ENCODE results near the gene PLEKHD1. TPM values are rescaled to one million over a fixed set of nuclear protein-coding genes. Genes with fewer than 3 reads are reported as not detected.

The PLEKHD1 gene
- total RNA-seq, 1 experiment from 2014 or later = 0.37 TPM

DNA sequence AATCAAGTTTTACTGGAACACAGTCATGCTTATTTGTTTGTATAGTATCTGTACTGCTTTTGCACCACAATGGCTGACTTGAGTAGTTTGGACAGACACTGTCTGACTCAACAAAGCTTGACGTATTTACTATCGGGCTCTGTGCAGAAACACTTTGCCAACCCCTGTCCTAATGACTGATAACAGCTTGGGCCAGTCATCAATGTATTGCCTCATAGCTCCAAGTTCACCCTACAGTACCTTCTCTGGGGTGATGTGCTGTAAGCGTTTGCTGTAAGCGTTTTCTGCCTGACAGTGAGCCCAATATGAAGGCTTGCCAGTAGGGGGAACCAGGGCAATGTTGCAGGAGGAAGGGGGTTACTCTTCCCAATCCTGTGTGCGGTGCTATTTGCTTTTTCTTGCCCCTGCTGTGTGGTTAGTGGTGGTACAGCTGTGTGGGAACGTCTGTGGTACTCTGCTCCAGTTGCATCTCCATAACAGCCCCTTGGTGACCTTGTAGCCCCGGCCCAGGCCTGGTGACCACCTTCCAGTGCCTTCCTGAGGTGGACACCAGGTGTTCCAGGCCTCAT lies 95.6 kb downstream of the PLEKHD1 start:
- BruUV-seq (replicated peaks) = no TSS peak
- H3K27ac ChIP-seq (ENCODE audit: low read depth, low read length, poor library complexity, severe bottlenecking) = no peak overlapping the region
- no peaks in the 10 kb centered on the region for H3K36me3 ChIP-seq (ENCODE audit: insufficient read depth, low read length, poor library complexity, severe bottlenecking)
- CTCF ChIA-PET = interaction anchor here (0.6 to 1.2 kb wide), 4 partner anchors 16 to 298 kb away, joined by 3 to 4 read pairs (median 3); no protein-coding TSS in a partner anchor
- no peaks in the 10 kb centered on the region for H3K9me3 ChIP-seq (ENCODE audit: low read depth, low read length, poor library complexity, severe bottlenecking)
- no peak for TF ChIP-seq EZH2 (IDR thresholded peaks at IDR 0.05; ENCODE audit: borderline replicate concordance, low read depth, low read length, poor library complexity, severe bottlenecking)
- TF ChIP-seq, protein P1, sequence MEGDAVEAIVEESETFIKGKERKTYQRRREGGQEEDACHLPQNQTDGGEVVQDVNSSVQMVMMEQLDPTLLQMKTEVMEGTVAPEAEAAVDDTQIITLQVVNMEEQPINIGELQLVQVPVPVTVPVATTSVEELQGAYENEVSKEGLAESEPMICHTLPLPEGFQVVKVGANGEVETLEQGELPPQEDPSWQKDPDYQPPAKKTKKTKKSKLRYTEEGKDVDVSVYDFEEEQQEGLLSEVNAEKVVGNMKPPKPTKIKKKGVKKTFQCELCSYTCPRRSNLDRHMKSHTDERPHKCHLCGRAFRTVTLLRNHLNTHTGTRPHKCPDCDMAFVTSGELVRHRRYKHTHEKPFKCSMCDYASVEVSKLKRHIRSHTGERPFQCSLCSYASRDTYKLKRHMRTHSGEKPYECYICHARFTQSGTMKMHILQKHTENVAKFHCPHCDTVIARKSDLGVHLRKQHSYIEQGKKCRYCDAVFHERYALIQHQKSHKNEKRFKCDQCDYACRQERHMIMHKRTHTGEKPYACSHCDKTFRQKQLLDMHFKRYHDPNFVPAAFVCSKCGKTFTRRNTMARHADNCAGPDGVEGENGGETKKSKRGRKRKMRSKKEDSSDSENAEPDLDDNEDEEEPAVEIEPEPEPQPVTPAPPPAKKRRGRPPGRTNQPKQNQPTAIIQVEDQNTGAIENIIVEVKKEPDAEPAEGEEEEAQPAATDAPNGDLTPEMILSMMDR (conservative IDR thresholded peaks at IDR 0.05; ENCODE audit: low read depth, low read length) = peak; percentile 73
- H3K4me1 ChIP-seq (ENCODE audit: insufficient read depth, low read length, poor library complexity, severe bottlenecking) = no peaks in the 10 kb centered on the region
- peak; percentile 74 for DNase-seq (ENCODE audit: low spot score)
- intact Hi-C loops (cut with micrococcal nuclease; ENCODE audit: unreplicated experiment) = loop anchor here (5.0 kb wide), 1 partner anchor 447 kb away; no protein-coding TSS in a partner anchor
- POLR2A ChIA-PET (ENCODE audit: low non-redundant PET) = no interaction called here
- H3K27me3 ChIP-seq (replicated peaks; ENCODE audit: insufficient read depth, low read depth, low read length, poor library complexity) = peaks cover 34% of the 10 kb centered on the region
- no peak overlapping the region for H3K4me3 ChIP-seq (ENCODE audit: low read depth, low read length, poor library complexity, severe bottlenecking)

Other genes starting within 250 kb of the PLEKHD1 start
- 0.32 and 0.63 TPM in 2 replicates for gene GALNT16, start 224.6 kb upstream of the PLEKHD1 start, total RNA-seq (2021)
- 452 and 472 TPM in 2 replicates for gene ERH, start 86.4 kb upstream of the PLEKHD1 start, total RNA-seq (2021)
- 59.2 and 60.8 TPM in 2 replicates for gene SLC39A9, start 86.0 kb upstream of the PLEKHD1 start, total RNA-seq (2021)
- gene CCDC177, start 90.1 kb downstream of the PLEKHD1 start, total RNA-seq (2021) = 0.09 TPM in 1 of 2 replicates, not detected in the other
- gene SUSD6, start 126.9 kb downstream of the PLEKHD1 start, total RNA-seq (2021) = 9.2 and 13.1 TPM in 2 replicates